Fibroblast of skin of right quadriceps (primary cell): ENCODE measurements around the gene MAP1LC3B2.

Experiments used
- DNase-seq: peaks from one replicate; pipeline ENCODE4 v3.0.0-alpha.2; 2013

Gene MAP1LC3B2

GRCh38 chr12:116597886-116598285, 38.7 kb downstream of the MAP1LC3B2 start:
- no peak for DNase-seq

- DNase-seq, result no peak
These were observed 39.4 kb downstream of the MAP1LC3B2 start for GRCh38 chr12:116598311-116599284.

GRCh38 chr12:116599285-116600136, 40.3 kb downstream of the MAP1LC3B2 start:
- peak; percentile 69 for DNase-seq

- DNase-seq, result peak; percentile 71
These were observed 42.1 kb downstream of the MAP1LC3B2 start for GRCh38 chr12:116600959-116601918.

- DNase-seq, result peak; percentile 43
These were observed 43.0 kb downstream of the MAP1LC3B2 start for GRCh38 chr12:116601933-116602810.

- no peak for DNase-seq
These were observed 44.5 kb downstream of the MAP1LC3B2 start for GRCh38 chr12:116603546-116604177.

- peak; percentile 89 for DNase-seq
These were observed 45.2 kb downstream of the MAP1LC3B2 start for GRCh38 chr12:116604178-116604895.

- DNase-seq, result peak; percentile 66
These were observed 45.9 kb downstream of the MAP1LC3B2 start for GRCh38 chr12:116604951-116605641.

- no peak for DNase-seq
These were observed 47.2 kb downstream of the MAP1LC3B2 start for GRCh38 chr12:116606397-116606796.

- DNase-seq, result no peak
These were observed 47.9 kb downstream of the MAP1LC3B2 start for GRCh38 chr12:116607039-116607438.

- no peak for DNase-seq
These were observed 50.3 kb downstream of the MAP1LC3B2 start for GRCh38 chr12:116609319-116610114.

- no peak for DNase-seq
These were observed 51.9 kb downstream of the MAP1LC3B2 start for GRCh38 chr12:116610971-116611541.

- no peak for DNase-seq
These were observed 53.3 kb downstream of the MAP1LC3B2 start for GRCh38 chr12:116612436-116612835.

GRCh38 chr12:116613256-116613655, 54.1 kb downstream of the MAP1LC3B2 start:
- no peak for DNase-seq

- DNase-seq, result no peak
These were observed 55.2 kb downstream of the MAP1LC3B2 start for GRCh38 chr12:116614194-116614915.

GRCh38 chr12:116615141-116615861, 56.1 kb downstream of the MAP1LC3B2 start:
- no peak for DNase-seq
